ENCODE measurements around the gene ENOSF1.

GRCh38 chr18:623761-624620, 88.4 kb downstream of the ENOSF1 start:
- peak; percentile 72 for TF ChIP-seq CTCF (conservative IDR thresholded peaks at IDR 0.05)
- no peak for TF ChIP-seq EZH2 (IDR thresholded peaks at IDR 0.05; ENCODE audit: low read depth)
